Adrenal gland (tissue), 12 donors: Measurements from ENCODE around the gene OTOF. TPM values are rescaled to one million over a fixed set of nuclear protein-coding genes. Genes with fewer than 3 reads are reported as not detected.

Experiments used
- DNase-seq, 7 donors: peaks; one replicate each; pipeline ENCODE4 v3.0.0-alpha.2; 2019 to 2020
- H3K27ac ChIP-seq, 5 donors: fragments of 200-600 bp; sonication (generic) in 4 of 5; 1 replicate in 3 of 5; 2 replicates in 2 of 5; pipeline versions ENCODE4 v1.5.1 to v1.8.0; 2016 to 2020; ENCODE audit warnings: mild to moderate bottlenecking in 1 of 5
- H3K27me3 ChIP-seq: fragments of 200-600 bp; 2 replicates; pipeline ENCODE4 v1.8.0; 2021
- H3K36me3 ChIP-seq, 2 donors: fragments of 200-600 bp; replicated peaks in 1 of 2; 1 replicate in 1 of 2; 2 replicates in 1 of 2; pipeline versions ENCODE4 v1.5.1 to v1.8.0; 2018 to 2022
- H3K4me1 ChIP-seq, 2 donors: fragments of 200-600 bp; replicated peaks in 1 of 2; 1 replicate in 1 of 2; 2 replicates in 1 of 2; pipeline versions ENCODE4 v1.5.1 to v1.8.0; 2018 to 2021
- H3K4me3 ChIP-seq, 4 donors: fragments of 200-600 bp; sonication (generic) in 3 of 4; one replicate each; pipeline ENCODE4 v1.5.1; 2016 to 2018
- H3K9me3 ChIP-seq, 3 donors: fragments of 200-600 bp; sonication (generic) in 1 of 3; replicated peaks in 1 of 3; 1 replicate in 2 of 3; 2 replicates in 1 of 3; pipeline versions ENCODE4 v1.5.1 to v1.8.0; 2016 to 2021
- CTCF ChIP-seq, 6 experiments: fragments of 450-650 bp in 4 of 6; fragments of 200-600 bp in 2 of 6; sonication (generic) in 1 of 6; IDR thresholded peaks; 1 replicate in 5 of 6; 2 replicates in 1 of 6; pipeline versions ENCODE4 v1.5.1 to v1.8.0; 2016 to 2021; ENCODE audit warnings: antibody characterized with exemption in 6 of 6, mild to moderate bottlenecking in 2 of 6, moderate library complexity in 1 of 6
- POLR2A ChIP-seq, 2 donors: fragments of 450-650 bp; IDR thresholded peaks; one replicate each; pipeline ENCODE4 v1.6.1; 2017; ENCODE audit warnings: antibody characterized with exemption in 2 of 2, mild to moderate bottlenecking in 2 of 2, moderate library complexity in 1 of 2
- WGBS, 4 donors: extraction: QIAGEN DNeasy Blood & Tissue Kit in 2 of 4; methylation state at CpG; one replicate each; pipeline versions ENCODE4 v1.1.5 to v1.1.7; 2013 to 2017; 5-methylcytosine and 5-hydroxymethylcytosine counted together
- intact Hi-C, 2 donors: fragments of 100-400 bp; cut with DNase I; formaldehyde crosslinking; loops; one replicate each; pipeline versions ENCODE4 v1.14.1 to v1.15.0; 2022 to 2023
- polyA plus RNA-seq, 3 donors: library from polyadenylated mRNA; stranded (reverse); fragments of 200-250 nt in 2 of 3; fragments of 350-450 nt in 1 of 3; fragmentation: Illumina TruSeq in 1 of 3; extraction: RNeasy Lipid Tissue Mini Kit (QIAGEN cat#74804) in 1 of 3; gene quantifications; one replicate each; pipeline ENCODE4 v1.2.3, GENCODE V29; 2013 to 2014
- total RNA-seq, 9 donors: library from RNA; depleted of rRNA in 4 of 9; stranded (reverse); fragments of >200 nt in 4 of 9; fragments of 120-200 nt in 1 of 9; fragmentation: NEBNext Ultra II Directional in 1 of 9; extraction: Animal tissue kit (Norgen Biotek cat#: 25700) in 1 of 9; gene quantifications; one replicate each; pipeline versions ENCODE4 v1.1.0 to v1.2.4, GENCODE V29; 2013 to 2023
- donor health status: healthy with polysubstance abuse.
- donor health status: Bipolar disorder and iron deficiency.
- donor health status: DM: yes; HTN: yes; CAD: no.
- donor health status: DM: no; HTN: no; CAD: no.
- donor health status: DM: no; HTN: no; CAD: no.
- donor health status: DM: yes; HTN: yes; CAD: no.

Gene OTOF
- total and polyA plus RNA-seq, 12 donors, result 0.18 to 2.0 (median 1.1) TPM

- H3K36me3 ChIP-seq, result no peaks in the 10 kb centered on the region
- no peak overlapping the region for H3K4me3 ChIP-seq
- WGBS, 4 donors, result 67 to 84% (median 72%) methylated on average over 3 to 4 of the region's 4 CpGs
- no peaks in the 10 kb centered on the region for H3K27me3 ChIP-seq
- no peak overlapping the region for H3K27ac ChIP-seq
- no peak for DNase-seq
- intact Hi-C loops, result loop anchor here in 1 of 2 donors (10.0 kb wide), 1 partner anchor 239 kb away; no protein-coding TSS in a partner anchor
- TF ChIP-seq POLR2A (IDR thresholded peaks at IDR 0.05), result no peak
- TF ChIP-seq CTCF (IDR thresholded peaks at IDR 0.05), result no peak
- H3K9me3 ChIP-seq, result no peaks in the 10 kb centered on the region
- peaks cover 0 to 11% of the 10 kb centered on the region in 2 donors for H3K4me1 ChIP-seq
These were observed 28.4 kb upstream of the OTOF start for GRCh38 chr2:26506279-26506678.

- no peak for TF ChIP-seq POLR2A (IDR thresholded peaks at IDR 0.05)
- no peak for TF ChIP-seq CTCF (IDR thresholded peaks at IDR 0.05)
- H3K36me3 ChIP-seq, result no peaks in the 10 kb centered on the region
- H3K4me1 ChIP-seq, result peaks cover 0 to 11% of the 10 kb centered on the region in 2 donors
- H3K27me3 ChIP-seq, result no peaks in the 10 kb centered on the region
- no peaks in the 10 kb centered on the region for H3K9me3 ChIP-seq
- H3K4me3 ChIP-seq, result no peak overlapping the region
- DNase-seq, result no peak
- intact Hi-C loops, result loop anchor here (2.0 to 10.0 kb wide), 2 partner anchors 71 to 241 kb away; no protein-coding TSS in a partner anchor
- 57 to 85% (median 68%) methylated on average over 13 of the region's 13 CpGs for WGBS, 4 donors
- no peak overlapping the region for H3K27ac ChIP-seq
These were observed 26.1 kb upstream of the OTOF start for GRCh38 chr2:26504002-26504401.

- no peaks in the 10 kb centered on the region for H3K9me3 ChIP-seq
- no peaks in the 10 kb centered on the region for H3K36me3 ChIP-seq
- H3K27me3 ChIP-seq, result no peaks in the 10 kb centered on the region
- peaks cover 0 to 11% of the 10 kb centered on the region in 2 donors for H3K4me1 ChIP-seq
- H3K27ac ChIP-seq, result peak overlapping the region in 1 of 5 donors; percentile 6
- TF ChIP-seq CTCF (IDR thresholded peaks at IDR 0.05) (peak; percentile 81 to 95 (median 88)), POLR2A (IDR thresholded peaks at IDR 0.05) (no peak)
- 4 to 14% (median 8%) methylated on average over 21 to 41 of the region's 41 CpGs for WGBS, 4 donors
- peak; percentile 77 to 89 (median 80) for DNase-seq
- H3K4me3 ChIP-seq, result peak overlapping the region in 1 of 4 donors; percentile 40
- intact Hi-C loops, result loop anchor here in 1 of 2 donors (10.0 kb wide), 1 partner anchor 241 kb away; no protein-coding TSS in a partner anchor
These were observed 25.4 kb upstream of the OTOF start for GRCh38 chr2:26503231-26503880.

- Histone ChIP-seq H3K4me3 (no peak overlapping the region), H3K27me3 (no peaks in the 10 kb centered on the region), H3K9me3 (no peaks in the 10 kb centered on the region), H3K27ac (no peak overlapping the region), H3K4me1 (peaks cover 0 to 11% of the 10 kb centered on the region in 2 donors), H3K36me3 (no peaks in the 10 kb centered on the region)
- intact Hi-C loops, result loop anchor here in 1 of 2 donors (10.0 kb wide), 1 partner anchor 244 kb away; no protein-coding TSS in a partner anchor
- DNase-seq, result no peak
- WGBS, 4 donors, result 66 to 85% (median 75%) methylated on average over 4 of the region's 4 CpGs
- no peak for TF ChIP-seq CTCF (IDR thresholded peaks at IDR 0.05)
- TF ChIP-seq POLR2A (IDR thresholded peaks at IDR 0.05), result no peak
These were observed 22.5 kb upstream of the OTOF start for GRCh38 chr2:26500406-26500805.
